Right lobe of liver (tissue), 4 donors: ENCODE data around the gene RALGPS1.

Experiments
- CTCF ChIP-seq, 4 donors: fragments of 200-600 bp in 3 of 4; fragments of 450-650 bp in 1 of 4; IDR thresholded peaks; one replicate each; pipeline versions ENCODE4 v1.5.1 to v1.8.0; 2016 to 2022; ENCODE audit warnings: antibody characterized with exemption in 4 of 4, mild to moderate bottlenecking in 2 of 4
- POLR2A ChIP-seq: fragments of 450-650 bp; IDR thresholded peaks from one replicate; pipeline ENCODE4 v1.6.1; 2017; ENCODE audit warnings: antibody characterized with exemption, mild to moderate bottlenecking
- donor health status: DM: no; HTN: no; CAD: no.
- donor health status: DM: no; HTN: no; CAD: no.
- donor health status: DM: no; HTN: yes; CAD: no.

GRCh38 chr9:127116957-127117356 lies 202.4 kb downstream of the RALGPS1 start:
- TF ChIP-seq CTCF (IDR thresholded peaks at IDR 0.05) (no peak), POLR2A (no peak)
